Measurements from ENCODE around the gene NAA60. TPM values are rescaled to one million over a fixed set of nuclear protein-coding genes. Genes with fewer than 3 reads are reported as not detected.

Gene NAA60
- total and polyA plus RNA-seq, 2 experiments from 2014 or later, result 32.4 to 36.5 TPM

DNA sequence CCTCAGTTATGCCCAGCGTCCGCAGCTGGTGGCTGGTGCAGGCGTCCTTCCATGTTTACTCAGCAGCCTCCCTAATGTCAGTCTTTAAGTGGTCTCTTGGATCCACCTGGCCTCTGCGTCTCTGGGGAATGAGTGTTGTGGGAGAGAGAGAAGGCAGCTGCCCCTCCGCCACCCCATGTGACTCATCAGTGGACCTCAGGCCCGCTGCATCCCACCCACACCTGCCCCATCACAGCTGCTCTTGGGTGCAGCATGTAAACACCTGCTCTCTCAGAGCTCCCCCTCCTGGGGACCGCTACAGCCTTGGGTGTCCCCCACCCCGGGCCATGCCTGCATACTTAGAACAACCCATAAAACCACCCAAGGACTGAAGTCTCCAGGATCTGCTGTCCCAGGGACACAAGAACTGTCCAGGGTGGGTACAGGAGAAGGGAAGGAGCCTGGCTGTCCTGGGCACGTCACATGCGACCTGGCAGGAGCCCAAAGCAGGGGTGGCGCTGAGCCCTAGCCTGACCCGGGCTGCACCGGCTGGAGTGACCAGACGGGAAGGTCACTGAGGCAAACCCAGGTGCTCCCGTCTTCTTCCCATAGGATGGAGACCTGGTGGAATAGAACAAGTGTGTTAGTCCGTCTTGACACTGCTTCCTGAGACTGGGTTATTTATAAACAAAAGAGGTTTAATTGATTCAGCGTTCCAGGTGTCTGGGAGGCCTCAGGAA lies 47.6 kb downstream of the NAA60 start:
- Mint-ChIP-seq H3K4me1 (no peaks in the 10 kb centered on the region), H3K36me3 (ENCODE audit: low read depth) (no peaks in the 10 kb centered on the region), H3K4me3 (no peak overlapping the region), H3K27me3 (ENCODE audit: insufficient read depth, low read depth, poor library complexity) (peaks cover 13% of the 10 kb centered on the region), H3K9me3 (no peaks in the 10 kb centered on the region), H3K27ac (no peak overlapping the region)
- Histone ChIP-seq H3K27me3 (ENCODE audit: insufficient read depth) (no peaks in the 10 kb centered on the region), H2AFZ (no peak overlapping the region), H3K79me2 (replicated peaks; ENCODE audit: insufficient read depth) (no peaks in the 10 kb centered on the region), H3K36me3 (ENCODE audit: insufficient read depth) (no peaks in the 10 kb centered on the region), H4K20me1 (replicated peaks; ENCODE audit: insufficient read depth) (no peaks in the 10 kb centered on the region), H3K27ac (ENCODE audit: low read depth) (no peak overlapping the region), H3K4me2 (no peak overlapping the region), H3K4me3 (no peak overlapping the region), H3F3A (replicated peaks; ENCODE audit: low read depth) (no peaks in the 10 kb centered on the region), H3K4me1 (ENCODE audit: insufficient read depth) (no peaks in the 10 kb centered on the region), H3K9me2 (ENCODE audit: insufficient read depth) (no peaks in the 10 kb centered on the region)
- DNase-seq (ENCODE audit: low spot score) (peak; percentile 53), ATAC-seq (peak; percentile 55)
- no peak for TF ChIP-seq ZNF114 (CRISPR knock-in tag; IDR thresholded peaks at IDR 0.05)
- no peak for TF ChIP-seq EZH2phosphoT487 (IDR thresholded peaks at IDR 0.05; ENCODE audit: unreplicated experiment)
- TF ChIP-seq STAT1 (IDR thresholded peaks at IDR 0.05; ENCODE audit: unreplicated experiment), result no peak
- TF ChIP-seq, protein P1, sequence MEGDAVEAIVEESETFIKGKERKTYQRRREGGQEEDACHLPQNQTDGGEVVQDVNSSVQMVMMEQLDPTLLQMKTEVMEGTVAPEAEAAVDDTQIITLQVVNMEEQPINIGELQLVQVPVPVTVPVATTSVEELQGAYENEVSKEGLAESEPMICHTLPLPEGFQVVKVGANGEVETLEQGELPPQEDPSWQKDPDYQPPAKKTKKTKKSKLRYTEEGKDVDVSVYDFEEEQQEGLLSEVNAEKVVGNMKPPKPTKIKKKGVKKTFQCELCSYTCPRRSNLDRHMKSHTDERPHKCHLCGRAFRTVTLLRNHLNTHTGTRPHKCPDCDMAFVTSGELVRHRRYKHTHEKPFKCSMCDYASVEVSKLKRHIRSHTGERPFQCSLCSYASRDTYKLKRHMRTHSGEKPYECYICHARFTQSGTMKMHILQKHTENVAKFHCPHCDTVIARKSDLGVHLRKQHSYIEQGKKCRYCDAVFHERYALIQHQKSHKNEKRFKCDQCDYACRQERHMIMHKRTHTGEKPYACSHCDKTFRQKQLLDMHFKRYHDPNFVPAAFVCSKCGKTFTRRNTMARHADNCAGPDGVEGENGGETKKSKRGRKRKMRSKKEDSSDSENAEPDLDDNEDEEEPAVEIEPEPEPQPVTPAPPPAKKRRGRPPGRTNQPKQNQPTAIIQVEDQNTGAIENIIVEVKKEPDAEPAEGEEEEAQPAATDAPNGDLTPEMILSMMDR (conservative IDR thresholded peaks at IDR 0.05; ENCODE audit: low read depth in 2 of 2), result peak; percentile 24 to 76; a peak in 3 of 4 replicates
- no peak for TF ChIP-seq JUNB (IDR thresholded peaks at IDR 0.05; ENCODE audit: unreplicated experiment)
- no peak for TF ChIP-seq ZNF331 (CRISPR knock-in tag; IDR thresholded peaks at IDR 0.05; ENCODE audit: low read depth)
- TF ChIP-seq, protein P2, sequence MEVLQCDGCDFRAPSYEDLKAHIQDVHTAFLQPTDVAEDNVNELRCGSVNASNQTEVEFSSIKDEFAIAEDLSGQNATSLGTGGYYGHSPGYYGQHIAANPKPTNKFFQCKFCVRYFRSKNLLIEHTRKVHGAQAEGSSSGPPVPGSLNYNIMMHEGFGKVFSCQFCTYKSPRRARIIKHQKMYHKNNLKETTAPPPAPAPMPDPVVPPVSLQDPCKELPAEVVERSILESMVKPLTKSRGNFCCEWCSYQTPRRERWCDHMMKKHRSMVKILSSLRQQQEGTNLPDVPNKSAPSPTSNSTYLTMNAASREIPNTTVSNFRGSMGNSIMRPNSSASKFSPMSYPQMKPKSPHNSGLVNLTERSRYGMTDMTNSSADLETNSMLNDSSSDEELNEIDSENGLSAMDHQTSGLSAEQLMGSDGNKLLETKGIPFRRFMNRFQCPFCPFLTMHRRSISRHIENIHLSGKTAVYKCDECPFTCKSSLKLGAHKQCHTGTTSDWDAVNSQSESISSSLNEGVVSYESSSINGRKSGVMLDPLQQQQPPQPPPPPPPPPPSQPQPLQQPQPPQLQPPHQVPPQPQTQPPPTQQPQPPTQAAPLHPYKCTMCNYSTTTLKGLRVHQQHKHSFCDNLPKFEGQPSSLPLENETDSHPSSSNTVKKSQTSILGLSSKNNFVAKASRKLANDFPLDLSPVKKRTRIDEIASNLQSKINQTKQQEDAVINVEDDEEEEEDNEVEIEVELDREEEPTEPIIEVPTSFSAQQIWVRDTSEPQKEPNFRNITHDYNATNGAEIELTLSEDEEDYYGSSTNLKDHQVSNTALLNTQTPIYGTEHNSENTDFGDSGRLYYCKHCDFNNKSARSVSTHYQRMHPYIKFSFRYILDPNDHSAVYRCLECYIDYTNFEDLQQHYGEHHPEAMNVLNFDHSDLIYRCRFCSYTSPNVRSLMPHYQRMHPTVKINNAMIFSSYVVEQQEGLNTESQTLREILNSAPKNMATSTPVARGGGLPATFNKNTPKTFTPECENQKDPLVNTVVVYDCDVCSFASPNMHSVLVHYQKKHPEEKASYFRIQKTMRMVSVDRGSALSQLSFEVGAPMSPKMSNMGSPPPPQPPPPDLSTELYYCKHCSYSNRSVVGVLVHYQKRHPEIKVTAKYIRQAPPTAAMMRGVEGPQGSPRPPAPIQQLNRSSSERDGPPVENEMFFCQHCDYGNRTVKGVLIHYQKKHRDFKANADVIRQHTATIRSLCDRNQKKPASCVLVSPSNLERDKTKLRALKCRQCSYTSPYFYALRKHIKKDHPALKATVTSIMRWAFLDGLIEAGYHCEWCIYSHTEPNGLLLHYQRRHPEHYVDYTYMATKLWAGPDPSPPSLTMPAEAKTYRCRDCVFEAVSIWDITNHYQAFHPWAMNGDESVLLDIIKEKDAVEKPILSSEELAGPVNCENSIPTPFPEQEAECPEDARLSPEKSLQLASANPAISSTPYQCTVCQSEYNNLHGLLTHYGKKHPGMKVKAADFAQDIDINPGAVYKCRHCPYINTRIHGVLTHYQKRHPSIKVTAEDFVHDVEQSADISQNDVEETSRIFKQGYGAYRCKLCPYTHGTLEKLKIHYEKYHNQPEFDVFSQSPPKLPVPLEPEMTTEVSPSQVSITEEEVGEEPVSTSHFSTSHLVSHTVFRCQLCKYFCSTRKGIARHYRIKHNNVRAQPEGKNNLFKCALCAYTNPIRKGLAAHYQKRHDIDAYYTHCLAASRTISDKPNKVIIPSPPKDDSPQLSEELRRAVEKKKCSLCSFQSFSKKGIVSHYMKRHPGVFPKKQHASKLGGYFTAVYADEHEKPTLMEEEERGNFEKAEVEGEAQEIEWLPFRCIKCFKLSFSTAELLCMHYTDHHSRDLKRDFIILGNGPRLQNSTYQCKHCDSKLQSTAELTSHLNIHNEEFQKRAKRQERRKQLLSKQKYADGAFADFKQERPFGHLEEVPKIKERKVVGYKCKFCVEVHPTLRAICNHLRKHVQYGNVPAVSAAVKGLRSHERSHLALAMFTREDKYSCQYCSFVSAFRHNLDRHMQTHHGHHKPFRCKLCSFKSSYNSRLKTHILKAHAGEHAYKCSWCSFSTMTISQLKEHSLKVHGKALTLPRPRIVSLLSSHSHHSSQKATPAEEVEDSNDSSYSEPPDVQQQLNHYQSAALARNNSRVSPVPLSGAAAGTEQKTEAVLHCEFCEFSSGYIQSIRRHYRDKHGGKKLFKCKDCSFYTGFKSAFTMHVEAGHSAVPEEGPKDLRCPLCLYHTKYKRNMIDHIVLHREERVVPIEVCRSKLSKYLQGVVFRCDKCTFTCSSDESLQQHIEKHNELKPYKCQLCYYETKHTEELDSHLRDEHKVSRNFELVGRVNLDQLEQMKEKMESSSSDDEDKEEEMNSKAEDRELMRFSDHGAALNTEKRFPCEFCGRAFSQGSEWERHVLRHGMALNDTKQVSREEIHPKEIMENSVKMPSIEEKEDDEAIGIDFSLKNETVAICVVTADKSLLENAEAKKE (CRISPR knock-in tag; IDR thresholded peaks at IDR 0.05), result no peak

Measured in GM23338 (cell line).